HCEC 1CT (cell line): ENCODE results near the gene FAM168A.

Experiments
- DNase-seq: peaks from one replicate; pipeline ENCODE4 v3.0.0-alpha.2; 2017

FAM168A gene

GRCh38 chr11:73420136-73420535 lies 177.8 kb downstream of the FAM168A start:
- no peak for DNase-seq

- peak; percentile 68 for DNase-seq
Measured at GRCh38 chr11:73416786-73417185, 181.1 kb downstream of the FAM168A start.

- peak; percentile 54 for DNase-seq
Measured at GRCh38 chr11:73415854-73416615, 181.9 kb downstream of the FAM168A start.

GRCh38 chr11:73414977-73415651 lies 182.8 kb downstream of the FAM168A start:
- DNase-seq, result no peak

- no peak for DNase-seq
Measured at GRCh38 chr11:73413256-73413655, 184.7 kb downstream of the FAM168A start.

- DNase-seq, result no peak
Measured at GRCh38 chr11:73412308-73412707, 185.6 kb downstream of the FAM168A start.

- DNase-seq, result no peak
Measured at GRCh38 chr11:73411031-73411430, 186.9 kb downstream of the FAM168A start.

- DNase-seq, result peak; percentile 22
Measured at GRCh38 chr11:73410627-73411026, 187.3 kb downstream of the FAM168A start.

- no peak for DNase-seq
Measured at GRCh38 chr11:73409431-73409830, 188.5 kb downstream of the FAM168A start.

- no peak for DNase-seq
Measured at GRCh38 chr11:73406619-73407018, 191.3 kb downstream of the FAM168A start.

GRCh38 chr11:73406131-73406530 lies 191.8 kb downstream of the FAM168A start:
- no peak for DNase-seq

- DNase-seq, result no peak
Measured at GRCh38 chr11:73405146-73405510, 192.8 kb downstream of the FAM168A start.

GRCh38 chr11:73404506-73405145 lies 193.3 kb downstream of the FAM168A start:
- DNase-seq, result no peak

GRCh38 chr11:73404048-73404447 lies 193.9 kb downstream of the FAM168A start:
- DNase-seq, result peak; percentile 55

GRCh38 chr11:73403541-73403940 lies 194.4 kb downstream of the FAM168A start:
- DNase-seq, result no peak

- DNase-seq, result no peak
Measured at GRCh38 chr11:73402834-73403185, 195.1 kb downstream of the FAM168A start.

GRCh38 chr11:73401924-73402833 lies 195.7 kb downstream of the FAM168A start:
- DNase-seq, result no peak

- DNase-seq, result no peak
Measured at GRCh38 chr11:73401217-73401923, 196.5 kb downstream of the FAM168A start.

- DNase-seq, result no peak
Measured at GRCh38 chr11:73400293-73400692, 197.6 kb downstream of the FAM168A start.

- no peak for DNase-seq
Measured at GRCh38 chr11:73399636-73400035, 198.3 kb downstream of the FAM168A start.

- DNase-seq, result no peak
Measured at GRCh38 chr11:73399159-73399590, 198.7 kb downstream of the FAM168A start.

GRCh38 chr11:73398721-73399120 lies 199.2 kb downstream of the FAM168A start:
- no peak for DNase-seq
